ENCODE measurements around the gene MYMX. TPM values are rescaled to one million over a fixed set of nuclear protein-coding genes. Genes with fewer than 3 reads are reported as not detected.

The MYMX gene
- total RNA-seq (2012; rRNA removed), result 1.1 TPM in 1 of 2 replicates, not detected in the other

DNA sequence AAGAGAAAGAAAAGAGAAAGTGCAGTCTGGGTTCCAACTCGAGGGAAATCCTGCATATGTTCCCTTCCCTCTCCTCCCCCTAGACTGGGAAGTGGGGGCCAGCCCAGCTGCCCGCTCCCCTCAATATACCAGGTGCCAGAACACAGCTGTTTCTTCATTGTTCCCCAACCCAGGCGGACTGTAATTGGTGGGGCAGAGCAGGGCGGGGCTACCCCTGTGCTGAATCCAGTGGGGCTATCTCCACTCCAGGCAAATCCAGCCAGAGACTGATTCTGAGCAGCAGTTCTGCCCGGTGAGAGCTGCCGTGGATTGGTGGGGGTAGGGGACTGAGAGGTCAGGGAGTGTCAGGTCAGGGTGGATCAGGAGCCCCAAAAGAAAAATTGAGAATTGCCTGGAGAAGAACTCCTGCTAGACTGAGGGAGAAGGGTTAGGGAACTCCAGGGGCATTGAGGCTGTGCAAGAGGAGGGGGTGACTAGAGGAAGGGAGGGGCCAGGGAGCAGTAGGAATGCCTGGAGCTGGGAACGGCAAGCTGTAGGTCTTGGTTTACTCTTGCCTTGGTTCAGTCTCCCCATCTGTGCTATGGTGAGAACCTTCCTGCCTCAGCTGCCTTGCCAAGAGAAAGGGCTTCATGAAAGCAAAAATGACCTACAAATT lies at the start of gene MYMX:
Gene MYMX, plus strand, starts transcription at position 250 of the 655 bp plus-strand sequence. CDS start 546 bp downstream, outside the sequence.
- no peaks in the 10 kb centered on the region for H3K9me3 ChIP-seq (replicated peaks; ENCODE audit: low read length)
- H3K4me1 ChIP-seq (ENCODE audit: control insufficient read depth, insufficient read depth, low read length), result peaks cover 45% of the 10 kb centered on the region
- H3K4me3 ChIP-seq (ENCODE audit: low read length), result peak within 1 kb of the TSS; percentile 19
- no peaks in the 10 kb centered on the region for H3K27me3 ChIP-seq (ENCODE audit: control insufficient read depth, insufficient read depth, low read length)
- peak within 1 kb of the TSS; percentile 37 for H3K9ac ChIP-seq (ENCODE audit: low read depth, low read length)
- peak within 1 kb of the TSS; percentile 67 for H3K4me2 ChIP-seq (ENCODE audit: low read length)
- no peaks in the 10 kb centered on the region for H3K36me3 ChIP-seq (ENCODE audit: insufficient read depth, low read length)

DNA sequence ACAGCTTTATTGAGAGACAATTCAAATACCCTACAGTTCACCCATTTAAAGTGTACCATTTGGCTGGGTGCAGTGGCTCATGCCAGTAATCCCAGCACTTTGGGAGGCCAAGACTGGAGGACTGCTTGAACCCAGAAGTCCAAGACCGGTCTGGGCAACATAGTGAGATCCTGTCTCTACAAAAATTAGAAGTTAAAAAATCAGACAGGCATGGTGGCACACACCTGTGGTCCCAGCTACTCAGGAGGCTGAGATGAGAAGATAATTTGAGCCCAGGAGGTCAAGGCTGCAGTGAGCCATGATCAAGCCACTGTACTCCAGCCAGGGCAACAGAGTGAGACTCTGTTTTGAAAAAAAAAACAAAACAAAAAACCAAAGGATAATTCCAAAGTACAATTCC lies 49.2 kb upstream of the MYMX start:
- Histone ChIP-seq H3K4me2 (ENCODE audit: low read length) (no peak overlapping the region), H3K4me1 (ENCODE audit: control insufficient read depth, insufficient read depth, low read length) (no peaks in the 10 kb centered on the region), H3K27me3 (ENCODE audit: control insufficient read depth, insufficient read depth, low read length) (peaks cover 46% of the 10 kb centered on the region), H3K9ac (ENCODE audit: low read depth, low read length) (no peak overlapping the region), H3K9me3 (replicated peaks; ENCODE audit: low read length) (no peaks in the 10 kb centered on the region), H3K36me3 (ENCODE audit: insufficient read depth, low read length) (no peaks in the 10 kb centered on the region), H3K4me3 (ENCODE audit: low read length) (no peak overlapping the region)

DNA sequence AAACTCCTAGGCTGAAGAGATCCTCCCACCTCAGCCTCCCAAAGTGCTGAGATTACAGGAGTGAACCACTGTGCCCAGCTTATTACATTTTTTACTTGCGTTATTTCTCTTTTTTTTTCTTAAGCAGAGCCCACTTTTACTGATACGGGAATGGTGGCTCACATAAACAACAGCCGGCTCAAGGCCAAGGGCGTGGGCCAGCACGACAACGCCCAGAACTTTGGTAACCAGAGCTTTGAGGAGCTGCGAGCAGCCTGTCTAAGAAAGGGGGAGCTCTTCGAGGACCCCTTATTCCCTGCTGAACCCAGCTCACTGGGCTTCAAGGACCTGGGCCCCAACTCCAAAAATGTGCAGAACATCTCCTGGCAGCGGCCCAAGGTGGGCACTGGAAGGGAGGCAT lies 47.6 kb upstream of the MYMX start:
- H3K9ac ChIP-seq (ENCODE audit: low read depth, low read length), result no peak overlapping the region
- H3K36me3 ChIP-seq (ENCODE audit: insufficient read depth, low read length), result no peaks in the 10 kb centered on the region
- H3K4me3 ChIP-seq (ENCODE audit: low read length), result no peak overlapping the region
- no peak overlapping the region for H3K4me2 ChIP-seq (ENCODE audit: low read length)
- H3K4me1 ChIP-seq (ENCODE audit: control insufficient read depth, insufficient read depth, low read length), result peaks cover 3% of the 10 kb centered on the region
- no peaks in the 10 kb centered on the region for H3K9me3 ChIP-seq (replicated peaks; ENCODE audit: low read length)
- peaks cover 35% of the 10 kb centered on the region for H3K27me3 ChIP-seq (ENCODE audit: control insufficient read depth, insufficient read depth, low read length)

DNA sequence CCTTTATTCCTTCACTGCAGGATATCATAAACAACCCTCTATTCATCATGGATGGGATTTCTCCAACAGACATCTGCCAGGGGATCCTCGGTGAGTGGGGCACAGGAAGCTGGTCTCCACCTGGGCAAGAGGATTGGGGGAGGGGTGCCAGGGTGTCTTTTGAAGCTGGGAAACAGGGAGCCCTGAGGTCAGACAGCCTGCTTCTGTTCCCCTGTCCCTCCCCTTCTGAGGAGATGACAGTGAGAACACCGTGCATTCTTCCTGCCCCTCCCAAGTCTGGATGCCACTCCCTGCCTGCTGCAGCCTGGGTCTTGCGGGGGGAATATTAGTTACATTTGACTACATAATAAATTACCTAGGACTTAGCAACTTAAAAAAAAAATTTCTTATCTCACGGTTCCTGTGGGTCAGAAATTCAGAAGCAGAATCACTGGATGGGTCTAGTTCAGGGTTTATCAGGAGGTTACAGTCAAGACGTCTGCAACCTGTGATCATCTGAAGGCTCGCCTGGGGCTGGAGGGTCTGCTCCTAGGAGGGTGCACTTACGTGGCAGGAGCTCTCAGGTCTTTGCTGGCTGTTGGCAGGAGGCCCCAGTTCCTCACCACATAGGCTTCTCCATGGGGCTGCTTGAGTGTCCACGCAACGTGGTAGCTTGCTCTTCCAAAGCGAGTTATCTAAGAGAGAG lies 46.7 kb upstream of the MYMX start:
- peaks cover 30% of the 10 kb centered on the region for H3K27me3 ChIP-seq (ENCODE audit: control insufficient read depth, insufficient read depth, low read length)
- H3K4me3 ChIP-seq (ENCODE audit: low read length), result no peak overlapping the region
- H3K9ac ChIP-seq (ENCODE audit: low read depth, low read length), result no peak overlapping the region
- H3K9me3 ChIP-seq (replicated peaks; ENCODE audit: low read length), result no peaks in the 10 kb centered on the region
- H3K36me3 ChIP-seq (ENCODE audit: insufficient read depth, low read length), result no peaks in the 10 kb centered on the region
- H3K4me1 ChIP-seq (ENCODE audit: control insufficient read depth, insufficient read depth, low read length), result peaks cover 3% of the 10 kb centered on the region
- H3K4me2 ChIP-seq (ENCODE audit: low read length), result no peak overlapping the region

DNA sequence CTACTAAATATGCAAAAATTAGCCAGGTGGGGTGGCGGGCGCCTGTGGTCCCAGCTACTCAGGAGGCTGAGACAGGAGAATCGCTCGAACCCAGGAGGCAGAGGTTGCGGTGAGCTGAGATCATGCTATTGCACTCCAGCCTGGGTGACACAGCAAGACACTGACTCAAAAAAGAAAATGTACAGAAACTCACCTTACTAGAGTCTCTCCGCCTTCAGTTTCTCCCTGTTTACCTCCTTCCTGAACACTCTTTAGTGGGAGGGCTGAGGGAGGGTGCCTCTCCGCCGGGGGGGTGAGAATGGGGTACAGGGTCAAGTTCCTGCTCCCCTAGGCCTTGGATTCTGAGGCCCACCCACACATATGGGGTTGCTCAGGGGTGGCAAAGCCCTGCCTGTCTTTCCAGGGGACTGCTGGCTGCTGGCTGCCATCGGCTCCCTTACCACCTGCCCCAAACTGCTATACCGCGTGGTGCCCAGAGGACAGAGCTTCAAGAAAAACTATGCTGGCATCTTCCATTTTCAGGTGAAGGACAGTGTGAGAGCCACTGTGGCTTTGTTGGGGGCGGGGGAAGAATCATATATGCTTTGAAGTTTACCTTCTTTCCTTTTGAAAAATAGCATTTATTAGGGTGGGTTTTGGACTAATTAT lies 44.7 kb upstream of the MYMX start:
- Histone ChIP-seq H3K4me2 (ENCODE audit: low read length) (no peak overlapping the region), H3K36me3 (ENCODE audit: insufficient read depth, low read length) (no peaks in the 10 kb centered on the region), H3K27me3 (ENCODE audit: control insufficient read depth, insufficient read depth, low read length) (peaks cover 14% of the 10 kb centered on the region), H3K9ac (ENCODE audit: low read depth, low read length) (no peak overlapping the region), H3K4me1 (ENCODE audit: control insufficient read depth, insufficient read depth, low read length) (peaks cover 6% of the 10 kb centered on the region), H3K4me3 (ENCODE audit: low read length) (no peak overlapping the region), H3K9me3 (replicated peaks; ENCODE audit: low read length) (no peaks in the 10 kb centered on the region)

DNA sequence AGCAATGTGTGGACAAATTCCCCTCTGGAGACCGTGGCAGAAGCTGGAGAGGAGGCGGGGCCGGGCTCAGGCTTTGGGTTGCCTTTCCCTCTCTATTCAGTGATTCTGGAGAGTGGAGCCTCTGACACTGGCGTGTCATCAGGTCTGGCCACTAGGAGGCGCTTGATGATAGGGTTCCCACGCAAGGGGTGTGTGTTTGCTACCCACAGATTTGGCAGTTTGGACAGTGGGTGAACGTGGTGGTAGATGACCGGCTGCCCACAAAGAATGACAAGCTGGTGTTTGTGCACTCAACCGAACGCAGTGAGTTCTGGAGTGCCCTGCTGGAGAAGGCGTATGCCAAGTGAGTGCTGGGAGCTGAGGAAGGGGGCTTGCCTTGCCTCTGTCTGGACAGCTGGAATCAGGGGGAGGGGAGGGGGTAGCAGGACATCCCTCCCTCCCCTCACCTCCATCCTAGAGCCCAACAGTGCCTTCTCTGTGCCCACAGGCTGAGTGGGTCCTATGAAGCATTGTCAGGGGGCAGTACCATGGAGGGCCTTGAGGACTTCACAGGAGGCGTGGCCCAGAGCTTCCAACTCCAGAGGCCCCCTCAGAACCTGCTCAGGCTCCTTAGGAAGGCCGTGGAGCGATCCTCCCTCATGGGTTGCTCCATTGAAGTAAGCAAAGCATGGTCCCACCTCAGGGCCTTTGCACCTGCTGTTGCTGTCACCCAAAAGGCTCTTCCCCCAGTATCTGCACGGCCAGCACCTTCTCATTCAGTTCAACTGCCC lies 43.8 kb upstream of the MYMX start:
- no peak overlapping the region for H3K9ac ChIP-seq (ENCODE audit: low read depth, low read length)
- no peaks in the 10 kb centered on the region for H3K9me3 ChIP-seq (replicated peaks; ENCODE audit: low read length)
- H3K4me1 ChIP-seq (ENCODE audit: control insufficient read depth, insufficient read depth, low read length), result peaks cover 12% of the 10 kb centered on the region
- H3K4me2 ChIP-seq (ENCODE audit: low read length), result peak overlapping the region; percentile 6
- peaks cover 14% of the 10 kb centered on the region for H3K27me3 ChIP-seq (ENCODE audit: control insufficient read depth, insufficient read depth, low read length)
- H3K36me3 ChIP-seq (ENCODE audit: insufficient read depth, low read length), result no peaks in the 10 kb centered on the region
- H3K4me3 ChIP-seq (ENCODE audit: low read length), result no peak overlapping the region

DNA sequence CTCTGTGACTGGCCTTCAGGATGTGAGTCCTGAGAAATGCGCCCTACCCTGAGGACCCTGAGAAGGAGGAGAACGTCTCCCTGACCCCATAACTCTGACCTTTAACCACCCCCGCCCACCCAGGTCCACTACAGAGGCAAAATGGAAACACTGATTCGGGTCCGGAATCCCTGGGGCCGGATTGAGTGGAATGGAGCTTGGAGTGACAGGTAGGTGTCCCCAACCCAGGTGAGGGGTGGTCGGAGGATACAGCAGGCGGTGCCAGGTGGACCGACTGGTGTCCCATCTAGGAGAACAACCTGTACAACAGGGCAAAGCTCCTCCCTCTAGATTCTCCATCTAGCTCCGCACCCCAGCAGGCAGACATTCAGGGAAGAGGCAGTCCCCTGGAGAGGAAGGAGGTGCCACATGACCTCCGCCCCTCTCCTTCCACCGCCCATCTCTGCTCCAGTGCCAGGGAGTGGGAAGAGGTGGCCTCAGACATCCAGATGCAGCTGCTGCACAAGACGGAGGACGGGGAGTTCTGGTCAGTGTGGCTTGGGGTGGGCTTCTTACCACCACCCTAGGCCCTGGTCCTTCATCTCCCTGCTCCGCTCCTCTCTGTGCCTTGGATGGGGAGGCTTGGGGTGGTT lies 40.5 kb upstream of the MYMX start:
- H3K27me3 ChIP-seq (ENCODE audit: control insufficient read depth, insufficient read depth, low read length), result peaks cover 2% of the 10 kb centered on the region
- no peaks in the 10 kb centered on the region for H3K36me3 ChIP-seq (ENCODE audit: insufficient read depth, low read length)
- no peaks in the 10 kb centered on the region for H3K9me3 ChIP-seq (replicated peaks; ENCODE audit: low read length)
- no peak overlapping the region for H3K4me2 ChIP-seq (ENCODE audit: low read length)
- peaks cover 28% of the 10 kb centered on the region for H3K4me1 ChIP-seq (ENCODE audit: control insufficient read depth, insufficient read depth, low read length)
- no peak overlapping the region for H3K9ac ChIP-seq (ENCODE audit: low read depth, low read length)
- H3K4me3 ChIP-seq (ENCODE audit: low read length), result no peak overlapping the region

DNA sequence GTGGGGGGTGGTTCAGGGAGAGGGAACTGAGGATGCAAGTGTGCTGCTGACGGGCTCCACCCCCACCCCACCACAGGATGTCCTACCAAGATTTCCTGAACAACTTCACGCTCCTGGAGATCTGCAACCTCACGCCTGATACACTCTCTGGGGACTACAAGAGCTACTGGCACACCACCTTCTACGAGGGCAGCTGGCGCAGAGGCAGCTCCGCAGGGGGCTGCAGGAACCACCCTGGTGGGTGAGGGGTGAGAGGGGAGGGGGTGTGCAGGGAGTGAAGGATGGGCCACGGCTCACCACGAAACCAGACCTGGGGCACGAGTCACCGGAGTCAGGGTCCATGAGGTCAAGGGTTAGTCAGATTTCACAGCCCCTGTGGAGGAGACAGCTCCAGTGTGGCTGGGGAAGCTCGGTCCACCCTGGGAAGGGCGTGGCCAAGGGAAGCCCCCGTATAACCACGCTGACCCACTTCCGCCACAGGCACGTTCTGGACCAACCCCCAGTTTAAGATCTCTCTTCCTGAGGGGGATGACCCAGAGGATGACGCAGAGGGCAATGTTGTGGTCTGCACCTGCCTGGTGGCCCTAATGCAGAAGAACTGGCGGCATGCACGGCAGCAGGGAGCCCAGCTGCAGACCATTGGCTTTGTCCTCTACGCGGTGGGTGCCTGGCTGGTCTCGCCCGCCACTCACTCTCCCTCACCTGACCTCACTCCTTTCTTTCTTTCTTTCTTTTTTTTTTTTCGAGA lies 39.8 kb upstream of the MYMX start:
- Histone ChIP-seq H3K4me3 (ENCODE audit: low read length) (no peak overlapping the region), H3K4me2 (ENCODE audit: low read length) (no peak overlapping the region), H3K9me3 (replicated peaks; ENCODE audit: low read length) (no peaks in the 10 kb centered on the region), H3K4me1 (ENCODE audit: control insufficient read depth, insufficient read depth, low read length) (peaks cover 28% of the 10 kb centered on the region), H3K36me3 (ENCODE audit: insufficient read depth, low read length) (no peaks in the 10 kb centered on the region), H3K9ac (ENCODE audit: low read depth, low read length) (no peak overlapping the region), H3K27me3 (ENCODE audit: control insufficient read depth, insufficient read depth, low read length) (no peaks in the 10 kb centered on the region)

DNA sequence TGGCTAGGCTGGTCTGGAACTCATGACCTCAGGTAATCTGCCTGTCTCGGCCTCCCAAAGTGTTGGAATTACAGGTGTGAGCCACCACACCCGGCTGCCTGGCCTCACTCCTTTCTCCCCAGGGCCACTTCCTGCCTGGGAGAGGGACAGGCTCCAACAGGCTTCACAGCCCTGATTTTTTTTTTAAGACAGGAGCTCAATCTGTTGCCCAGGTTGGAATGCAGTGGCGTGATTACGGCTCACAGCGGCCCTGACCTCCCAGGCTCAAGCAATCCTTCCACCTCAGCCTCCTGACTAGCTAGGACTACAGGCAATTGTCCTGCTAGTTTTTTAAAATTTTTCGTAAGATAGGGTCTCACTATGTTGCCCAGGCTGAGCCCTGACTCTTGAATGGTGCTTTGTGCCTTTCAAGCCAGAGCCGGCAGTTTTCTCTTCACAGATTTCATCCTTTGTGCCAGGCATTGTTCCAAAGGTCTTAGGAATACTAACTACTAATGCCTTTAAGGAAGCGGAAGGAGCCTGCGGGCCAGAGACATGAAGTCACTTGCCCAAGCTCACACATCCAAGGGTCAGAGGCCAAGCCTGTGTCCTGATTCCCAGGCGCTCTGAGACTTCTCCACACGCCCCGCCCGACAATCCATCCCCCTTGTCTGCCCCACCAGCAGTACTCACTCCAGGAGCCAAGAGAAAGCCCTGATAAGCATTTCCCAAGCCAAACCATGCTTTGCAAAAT lies 38.9 kb upstream of the MYMX start:
- no peaks in the 10 kb centered on the region for H3K9me3 ChIP-seq (replicated peaks; ENCODE audit: low read length)
- H3K9ac ChIP-seq (ENCODE audit: low read depth, low read length), result no peak overlapping the region
- no peak overlapping the region for H3K4me3 ChIP-seq (ENCODE audit: low read length)
- H3K4me1 ChIP-seq (ENCODE audit: control insufficient read depth, insufficient read depth, low read length), result peaks cover 26% of the 10 kb centered on the region
- H3K36me3 ChIP-seq (ENCODE audit: insufficient read depth, low read length), result no peaks in the 10 kb centered on the region
- no peak overlapping the region for H3K4me2 ChIP-seq (ENCODE audit: low read length)
- H3K27me3 ChIP-seq (ENCODE audit: control insufficient read depth, insufficient read depth, low read length), result no peaks in the 10 kb centered on the region

DNA sequence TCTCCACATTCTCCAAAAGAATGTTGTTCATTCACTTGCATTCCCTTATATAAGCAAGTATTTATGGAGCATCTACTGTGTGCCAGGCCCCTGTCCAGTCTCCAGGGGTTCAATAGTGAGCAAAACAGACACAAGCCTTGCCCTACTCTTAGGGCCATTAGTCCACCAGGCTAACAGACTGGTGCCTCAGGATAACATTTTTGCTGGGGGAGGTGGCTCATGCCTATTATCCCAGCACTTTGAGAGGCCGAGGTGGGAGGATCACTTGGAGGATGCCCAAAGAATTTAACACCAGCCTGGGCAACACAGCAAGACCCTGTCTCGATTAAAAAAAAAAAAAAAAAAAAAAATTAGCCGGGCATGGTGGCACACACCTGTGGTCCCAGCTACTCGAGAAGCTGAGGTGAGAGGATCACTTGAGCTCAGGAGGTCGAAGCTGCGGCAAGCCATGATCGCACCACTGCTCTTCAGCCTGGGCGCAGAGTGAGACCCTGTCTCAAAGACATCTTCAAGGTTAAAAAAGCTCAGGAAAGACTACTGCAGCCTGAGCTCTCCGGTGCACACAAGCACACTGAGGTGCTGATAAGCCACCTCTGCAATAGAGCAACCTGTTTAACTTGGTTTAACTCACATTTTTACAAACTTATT lies 38.2 kb upstream of the MYMX start:
- Histone ChIP-seq H3K4me2 (ENCODE audit: low read length) (no peak overlapping the region), H3K4me1 (ENCODE audit: control insufficient read depth, insufficient read depth, low read length) (peaks cover 24% of the 10 kb centered on the region), H3K4me3 (ENCODE audit: low read length) (no peak overlapping the region), H3K9me3 (replicated peaks; ENCODE audit: low read length) (no peaks in the 10 kb centered on the region), H3K9ac (ENCODE audit: low read depth, low read length) (no peak overlapping the region), H3K27me3 (ENCODE audit: control insufficient read depth, insufficient read depth, low read length) (peaks cover 5% of the 10 kb centered on the region), H3K36me3 (ENCODE audit: insufficient read depth, low read length) (no peaks in the 10 kb centered on the region)

Data from skeletal muscle satellite cell (primary cell).